Activated CD8-positive, alpha-beta T cell treated with anti-CD3 and anti-CD28 coated beads for 36 hours (primary cell): ENCODE measurements around the gene ADAD2. TPM values are rescaled to one million over a fixed set of nuclear protein-coding genes. Genes with fewer than 3 reads are reported as not detected.

Source experiments
- ATAC-seq: fragments of 200-7000 bp; cut with Tn5 transposase; one replicate; pipeline ENCODE4 v1.10.0; 2021; ENCODE audit warnings: mild to moderate bottlenecking, moderate library complexity
- CTCF ChIA-PET: fragments of 350-600 bp; sonication (Branson Sonifier 250); formaldehyde crosslinking; loops from one replicate; lab custom pipeline; 2021; ENCODE audit warnings: antibody characterized with exemption; lab: Charles Lee
- POLR2A ChIA-PET: fragments of 350-600 bp; sonication (Branson Sonifier 250); formaldehyde crosslinking; loops from one replicate; lab custom pipeline; 2021; ENCODE audit warnings: antibody characterized with exemption; lab: Charles Lee
- DNase-seq: peaks from one replicate; pipeline ENCODE4 v3.0.0-alpha.2; 2020
- H3K27ac Mint-ChIP-seq: one replicate; pipeline ENCODE4 v1.8.0; 2021; ENCODE audit warnings: mild to moderate bottlenecking, mixed read lengths
- H3K27me3 Mint-ChIP-seq: one replicate; pipeline ENCODE4 v1.8.0; 2021; ENCODE audit warnings: mixed read lengths
- H3K36me3 Mint-ChIP-seq: one replicate; pipeline ENCODE4 v1.8.0; 2021; ENCODE audit warnings: low read depth, mixed read lengths
- H3K4me1 Mint-ChIP-seq: one replicate; pipeline ENCODE4 v1.8.0; 2021; ENCODE audit warnings: low read depth, mixed read lengths
- H3K4me3 Mint-ChIP-seq: one replicate; pipeline ENCODE4 v1.8.0; 2021; ENCODE audit warnings: mild to moderate bottlenecking, moderate library complexity, mixed read lengths
- H3K9me3 Mint-ChIP-seq: one replicate; pipeline ENCODE4 v1.8.0; 2021; ENCODE audit warnings: mixed read lengths
- CTCF ChIP-seq: fragments of 200-600 bp; IDR thresholded peaks from one replicate; pipeline ENCODE4 v1.8.0; 2022; ENCODE audit warnings: antibody characterized with exemption, mild to moderate bottlenecking
- intact Hi-C: fragments of 100-400 bp; cut with micrococcal nuclease; formaldehyde crosslinking; loops from one replicate; pipeline ENCODE4 v1.10.0; 2022
- total RNA-seq, 2 experiments: library from RNA; stranded (reverse); gene quantifications; one replicate each; pipeline ENCODE4 v1.2.3, GENCODE V29; 2021

ADAD2 gene
- total RNA-seq, 2 experiments from 2014 or later, result 0.16 to 0.63 TPM

GRCh38 chr16:84229471-84229870, 38.5 kb downstream of the ADAD2 start:
- H3K27ac Mint-ChIP-seq, result no peak overlapping the region
- no peak for ATAC-seq
- peaks cover 11% of the 10 kb centered on the region for H3K27me3 Mint-ChIP-seq
- ChIA-PET POLR2A (no interaction called here), CTCF (interaction anchor here (0.8 kb wide), 1 partner anchor 48 kb away, joined by 3 read pairs; no protein-coding TSS in a partner anchor)
- H3K4me1 Mint-ChIP-seq, result no peaks in the 10 kb centered on the region
- DNase-seq, result no peak
- TF ChIP-seq CTCF, result no peak
- H3K4me3 Mint-ChIP-seq, result no peak overlapping the region
- no peaks in the 10 kb centered on the region for H3K9me3 Mint-ChIP-seq
- intact Hi-C loops, result no loop called here
- no peaks in the 10 kb centered on the region for H3K36me3 Mint-ChIP-seq

GRCh38 chr16:84232060-84232459, 41.1 kb downstream of the ADAD2 start:
- Mint-ChIP-seq H3K27me3 (peaks cover 6% of the 10 kb centered on the region), H3K36me3 (no peaks in the 10 kb centered on the region), H3K9me3 (no peaks in the 10 kb centered on the region), H3K4me3 (no peak overlapping the region), H3K27ac (no peak overlapping the region), H3K4me1 (no peaks in the 10 kb centered on the region)
- TF ChIP-seq CTCF, result no peak
- DNase-seq, result no peak
- intact Hi-C loops, result no loop called here
- POLR2A ChIA-PET, result no interaction called here
- no peak for ATAC-seq
- CTCF ChIA-PET, result no interaction called here

GRCh38 chr16:84232969-84233368, 42.0 kb downstream of the ADAD2 start:
- no peak overlapping the region for H3K27ac Mint-ChIP-seq
- ChIA-PET CTCF (no interaction called here), POLR2A (no interaction called here)
- H3K4me3 Mint-ChIP-seq, result no peak overlapping the region
- intact Hi-C loops, result no loop called here
- peaks cover 4% of the 10 kb centered on the region for H3K27me3 Mint-ChIP-seq
- no peaks in the 10 kb centered on the region for H3K9me3 Mint-ChIP-seq
- ATAC-seq (no peak), DNase-seq (no peak)
- no peaks in the 10 kb centered on the region for H3K4me1 Mint-ChIP-seq
- TF ChIP-seq CTCF, result no peak
- H3K36me3 Mint-ChIP-seq, result no peaks in the 10 kb centered on the region

GRCh38 chr16:84233748-84234147, 42.8 kb downstream of the ADAD2 start:
- H3K36me3 Mint-ChIP-seq, result no peaks in the 10 kb centered on the region
- H3K27me3 Mint-ChIP-seq, result peaks cover 4% of the 10 kb centered on the region
- TF ChIP-seq CTCF, result no peak
- no peaks in the 10 kb centered on the region for H3K4me1 Mint-ChIP-seq
- POLR2A ChIA-PET, result no interaction called here
- CTCF ChIA-PET, result no interaction called here
- intact Hi-C loops, result no loop called here
- H3K9me3 Mint-ChIP-seq, result no peaks in the 10 kb centered on the region
- H3K27ac Mint-ChIP-seq, result no peak overlapping the region
- no peak overlapping the region for H3K4me3 Mint-ChIP-seq
- DNase-seq, result no peak
- ATAC-seq, result no peak

GRCh38 chr16:84234321-84235241, 43.6 kb downstream of the ADAD2 start:
- Mint-ChIP-seq H3K27ac (no peak overlapping the region), H3K36me3 (no peaks in the 10 kb centered on the region), H3K27me3 (peaks cover 12% of the 10 kb centered on the region), H3K9me3 (no peaks in the 10 kb centered on the region), H3K4me1 (no peaks in the 10 kb centered on the region), H3K4me3 (no peak overlapping the region)
- ChIA-PET POLR2A (no interaction called here), CTCF (no interaction called here)
- ATAC-seq (no peak), DNase-seq (no peak)
- TF ChIP-seq CTCF, result no peak
- intact Hi-C loops, result no loop called here
